Activated CD4-positive, alpha-beta T cell treated with anti-CD3 and anti-CD28 coated beads for 36 hours (primary cell): ENCODE measurements around the gene CDS2. TPM values are rescaled to one million over a fixed set of nuclear protein-coding genes. Genes with fewer than 3 reads are reported as not detected.
A peak's percentile ranks its signal among the peaks of the same experiment; 100 is the strongest.

Experiments used
- ATAC-seq: fragments of 200-7000 bp; cut with Tn5 transposase; one replicate; pipeline ENCODE4 v1.10.0; 2021; ENCODE audit warnings: mild to moderate bottlenecking, moderate library complexity
- CTCF ChIA-PET: fragments of 350-600 bp; sonication (Branson Sonifier 250); formaldehyde crosslinking; loops from one replicate; lab custom pipeline; 2021; ENCODE audit warnings: antibody characterized with exemption; lab: Charles Lee
- POLR2A ChIA-PET: fragments of 350-600 bp; sonication (Branson Sonifier 250); formaldehyde crosslinking; loops from one replicate; lab custom pipeline; 2021; ENCODE audit warnings: antibody characterized with exemption, inconsistent platforms; lab: Charles Lee
- DNase-seq: peaks from one replicate; pipeline ENCODE4 v3.0.0-alpha.2; 2020
- H3K27ac Mint-ChIP-seq: one replicate; pipeline ENCODE4 v1.8.0; 2021; ENCODE audit warnings: mixed read lengths
- H3K27me3 Mint-ChIP-seq: one replicate; pipeline ENCODE4 v1.8.0; 2021; ENCODE audit warnings: mixed read lengths
- H3K36me3 Mint-ChIP-seq: one replicate; pipeline ENCODE4 v1.8.0; 2021; ENCODE audit warnings: low read depth, mixed read lengths
- H3K4me1 Mint-ChIP-seq: one replicate; pipeline ENCODE4 v1.8.0; 2021; ENCODE audit warnings: mixed read lengths
- H3K4me3 Mint-ChIP-seq: one replicate; pipeline ENCODE4 v1.8.0; 2021; ENCODE audit warnings: mild to moderate bottlenecking, moderate library complexity, mixed read lengths
- H3K9me3 Mint-ChIP-seq: one replicate; pipeline ENCODE4 v1.8.0; 2021; ENCODE audit warnings: low read depth, mixed read lengths
- intact Hi-C, 2 experiments: fragments of 100-400 bp; cut with DNase I in 1 of 2; cut with micrococcal nuclease in 1 of 2; formaldehyde crosslinking; loops; one replicate each; pipeline versions ENCODE4 v1.14.2 to v1.15.1; 2022 to 2024; cut with DNase I, micrococcal nuclease
- total RNA-seq, 2 experiments: library from RNA; stranded (reverse); gene quantifications; one replicate each; pipeline ENCODE4 v1.2.3, GENCODE V29; 2021

The CDS2 gene
- total RNA-seq, 2 experiments from 2014 or later, result 34.3 to 41.3 TPM

DNA sequence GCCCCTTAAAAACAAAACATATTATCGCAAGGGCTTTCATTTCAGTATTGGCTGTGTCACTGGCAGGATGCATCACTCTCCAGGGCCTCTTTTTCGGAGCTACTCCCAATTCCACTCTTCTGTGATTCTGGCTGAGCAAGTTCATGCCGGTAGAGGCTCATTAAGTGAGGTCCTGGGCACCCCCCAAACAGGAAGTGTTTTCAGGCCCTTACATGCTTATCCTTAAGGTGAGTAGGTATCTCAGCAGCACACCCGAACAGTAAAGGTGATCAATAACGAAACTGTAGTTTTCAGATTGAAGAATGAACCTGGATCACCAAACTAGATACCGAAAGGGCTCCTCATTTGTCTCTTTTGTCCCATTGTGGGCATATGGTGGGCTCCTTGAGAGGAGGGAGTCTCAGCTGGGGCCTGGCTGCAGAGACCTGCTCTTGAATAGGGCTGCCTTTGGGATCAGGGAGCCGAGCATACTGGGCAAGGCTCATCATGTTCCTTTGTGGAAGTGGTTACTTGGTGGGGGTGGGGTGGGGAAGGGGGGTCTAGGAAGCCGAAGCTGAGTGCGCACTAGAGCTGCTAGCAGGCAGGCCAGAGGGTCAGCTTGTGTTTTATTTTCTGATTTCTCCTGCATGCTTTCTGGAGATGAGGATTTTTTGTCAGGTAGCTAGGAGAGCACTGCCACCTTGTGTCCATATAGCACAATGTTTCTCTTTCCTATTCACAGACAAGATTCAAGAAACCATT is 65.2 kb downstream of the CDS2 start:
- no peaks in the 10 kb centered on the region for H3K9me3 Mint-ChIP-seq
- ChIA-PET CTCF (interaction anchor here (0.6 to 4.8 kb wide), 21 partner anchors 9 to 879 kb away, joined by 3 to 104 read pairs (median 5); partner anchors contain the start of gene CDS2), POLR2A (interaction anchor here (0.7 to 2.4 kb wide), 5 partner anchors 14 to 72 kb away, joined by 3 to 18 read pairs (median 4); partner anchors contain the start of genes CDS2 and PCNA)
- H3K27me3 Mint-ChIP-seq, result no peaks in the 10 kb centered on the region
- DNase-seq (peak; percentile 46), ATAC-seq (peak; percentile 79)
- H3K4me1 Mint-ChIP-seq, result peaks cover 19% of the 10 kb centered on the region
- H3K4me3 Mint-ChIP-seq, result no peak overlapping the region
- H3K27ac Mint-ChIP-seq, result peak overlapping the region; percentile 80
- intact Hi-C loops, result loop anchor here (1.0 kb wide), 2 partner anchors 66 to 136 kb away; no protein-coding TSS in a partner anchor
- peaks cover 7% of the 10 kb centered on the region for H3K36me3 Mint-ChIP-seq

DNA sequence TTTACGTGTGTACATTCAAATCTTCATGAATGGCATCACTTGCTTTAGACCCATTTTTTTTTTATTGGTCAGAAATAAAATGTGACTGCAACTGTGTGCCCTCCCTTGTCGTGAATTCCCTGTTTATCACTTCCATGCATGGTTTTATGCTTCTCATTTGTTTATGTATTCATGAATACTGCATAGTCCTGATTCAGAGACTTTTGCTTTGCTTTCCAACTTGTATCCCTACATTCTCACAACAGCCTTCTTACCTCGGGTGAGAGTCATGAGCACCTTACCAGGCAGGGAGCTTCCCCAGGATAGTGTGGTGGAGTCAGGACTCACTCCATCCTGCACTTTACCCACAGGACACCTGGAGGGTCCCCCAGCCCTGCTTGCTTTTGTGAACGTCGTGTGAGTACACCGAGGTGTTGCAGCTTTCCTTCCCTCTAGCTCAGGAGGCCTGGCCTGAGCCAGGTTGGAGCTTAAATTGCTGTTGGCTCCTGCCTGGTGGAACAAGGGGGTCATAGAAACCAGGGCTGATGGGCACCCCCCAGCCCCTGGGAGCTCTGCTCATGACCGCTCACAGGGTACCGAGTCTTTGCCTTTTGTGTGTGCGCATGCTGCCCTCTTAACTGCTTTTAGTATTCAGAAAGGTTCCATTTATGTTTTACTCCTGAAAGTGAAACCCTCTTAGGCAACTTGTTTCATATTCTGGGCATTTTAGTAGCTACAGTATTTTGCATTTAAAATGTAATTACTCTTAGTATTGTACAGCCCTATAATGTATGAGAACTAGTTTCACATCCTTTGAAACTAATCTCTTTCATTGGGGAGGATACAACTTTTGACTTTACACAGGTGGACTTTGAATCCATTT is 66.0 kb downstream of the CDS2 start:
- ChIA-PET CTCF (interaction anchor here (0.6 to 4.8 kb wide), 23 partner anchors 10 to 433 kb away, joined by 3 to 104 read pairs (median 4); partner anchors contain the start of gene CDS2), POLR2A (interaction anchor here (0.7 to 2.4 kb wide), 5 partner anchors 13 to 73 kb away, joined by 3 to 18 read pairs (median 4); partner anchors contain the start of genes CDS2 and PCNA)
- ATAC-seq (no peak), DNase-seq (no peak)
- Mint-ChIP-seq H3K36me3 (peaks cover 7% of the 10 kb centered on the region), H3K27me3 (no peaks in the 10 kb centered on the region), H3K4me1 (peaks cover 19% of the 10 kb centered on the region), H3K9me3 (no peaks in the 10 kb centered on the region), H3K4me3 (no peak overlapping the region), H3K27ac (peak overlapping the region; percentile 80)
- intact Hi-C loops, result loop anchor here (1.0 kb wide), 2 partner anchors 66 to 136 kb away; no protein-coding TSS in a partner anchor

DNA sequence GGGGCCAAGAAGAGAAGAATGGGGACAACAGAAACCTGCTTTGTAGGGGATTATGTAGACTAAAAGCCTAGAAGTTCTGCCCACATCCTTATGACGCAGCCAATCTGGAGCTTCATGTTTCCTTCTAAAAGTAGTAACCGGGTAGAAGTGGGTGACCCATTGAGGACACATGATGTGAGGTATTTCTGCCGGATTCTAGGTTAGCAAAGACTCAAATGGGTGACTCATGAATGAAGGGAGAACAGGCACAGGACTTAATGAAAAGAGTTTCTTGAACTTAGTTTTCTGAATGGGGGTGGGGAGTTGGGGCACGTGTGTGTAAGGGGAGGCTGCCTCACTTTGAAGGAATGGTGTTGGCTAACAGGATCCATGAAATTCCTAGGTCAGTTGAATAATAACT is 68.8 kb downstream of the CDS2 start:
- peaks cover 12% of the 10 kb centered on the region for H3K36me3 Mint-ChIP-seq
- DNase-seq (no peak), ATAC-seq (no peak)
- H3K9me3 Mint-ChIP-seq, result no peaks in the 10 kb centered on the region
- no peaks in the 10 kb centered on the region for H3K27me3 Mint-ChIP-seq
- peaks cover 19% of the 10 kb centered on the region for H3K4me1 Mint-ChIP-seq
- no peak overlapping the region for H3K27ac Mint-ChIP-seq
- ChIA-PET CTCF (interaction anchor here (1.2 to 2.6 kb wide), 2 partner anchors 9 to 23 kb away, joined by 3 to 6 read pairs; no protein-coding TSS in a partner anchor), POLR2A (interaction anchor here (0.6 kb wide), 1 partner anchor 1086 kb away, joined by 3 read pairs; no protein-coding TSS in a partner anchor)
- no peak overlapping the region for H3K4me3 Mint-ChIP-seq
- intact Hi-C loops, result no loop called here

GRCh38 chr20:5196149-5196548 is 69.3 kb downstream of the CDS2 start:
- Mint-ChIP-seq H3K4me3 (no peak overlapping the region), H3K27me3 (no peaks in the 10 kb centered on the region), H3K36me3 (peaks cover 9% of the 10 kb centered on the region), H3K27ac (no peak overlapping the region), H3K4me1 (peaks cover 18% of the 10 kb centered on the region), H3K9me3 (no peaks in the 10 kb centered on the region)
- ATAC-seq, result no peak
- ChIA-PET CTCF (interaction anchor here (2.6 kb wide), 1 partner anchor 8 kb away, joined by 6 read pairs; no protein-coding TSS in a partner anchor), POLR2A (no interaction called here)
- intact Hi-C loops, result no loop called here
- no peak for DNase-seq

DNA sequence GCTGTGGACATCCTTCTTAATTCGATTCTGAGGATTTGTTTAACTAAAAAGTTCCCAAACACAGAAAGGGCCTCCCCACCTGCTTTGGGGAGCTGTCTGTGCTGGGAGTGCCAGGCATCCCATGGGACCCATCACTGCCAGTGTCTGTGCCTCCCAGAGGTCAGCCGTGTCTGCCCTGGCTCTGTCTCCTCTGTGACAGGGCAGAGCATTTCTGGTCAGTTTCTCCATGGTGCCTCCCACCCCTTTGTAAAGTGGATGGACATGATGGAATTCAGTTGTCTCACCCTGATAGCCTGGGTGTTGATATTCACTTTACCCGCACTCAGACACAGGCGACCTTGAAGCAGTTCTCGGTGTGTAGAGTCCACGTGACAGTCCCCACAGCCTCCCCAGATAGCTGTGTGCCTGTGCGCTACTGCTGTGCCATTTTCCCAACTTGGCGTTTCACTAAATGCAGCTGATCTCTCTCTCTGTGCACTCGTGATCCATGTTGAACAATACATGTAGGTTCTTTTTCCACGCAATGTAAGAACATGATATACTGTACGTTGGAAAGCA is 70.5 kb downstream of the CDS2 start:
- CTCF ChIA-PET, result no interaction called here

GRCh38 chr20:5197847-5198650 is 71.2 kb downstream of the CDS2 start:
- Mint-ChIP-seq H3K4me1 (peaks cover 2% of the 10 kb centered on the region), H3K27ac (no peak overlapping the region), H3K27me3 (no peaks in the 10 kb centered on the region), H3K9me3 (no peaks in the 10 kb centered on the region), H3K36me3 (peaks cover 5% of the 10 kb centered on the region), H3K4me3 (no peak overlapping the region)
- ChIA-PET POLR2A (no interaction called here), CTCF (no interaction called here)
- DNase-seq (no peak), ATAC-seq (no peak)
- intact Hi-C loops, result no loop called here

More for the DNA sequence above, 70.5 kb downstream of the CDS2 start:
- POLR2A ChIA-PET, result no interaction called here
- H3K36me3 Mint-ChIP-seq, result peaks cover 5% of the 10 kb centered on the region
- ATAC-seq (no peak), DNase-seq (no peak)
- H3K4me1 Mint-ChIP-seq, result peaks cover 8% of the 10 kb centered on the region
- no peak overlapping the region for H3K27ac Mint-ChIP-seq
- no peaks in the 10 kb centered on the region for H3K27me3 Mint-ChIP-seq
- H3K4me3 Mint-ChIP-seq, result no peak overlapping the region
- no peaks in the 10 kb centered on the region for H3K9me3 Mint-ChIP-seq
- intact Hi-C loops, result no loop called here

- Mint-ChIP-seq H3K9me3 (no peaks in the 10 kb centered on the region), H3K4me1 (no peaks in the 10 kb centered on the region), H3K4me3 (no peak overlapping the region), H3K27me3 (no peaks in the 10 kb centered on the region), H3K36me3 (peaks cover 5% of the 10 kb centered on the region), H3K27ac (no peak overlapping the region)
- ChIA-PET POLR2A (no interaction called here), CTCF (no interaction called here)
- intact Hi-C loops, result no loop called here
- no peak for ATAC-seq
- no peak for DNase-seq
These were observed 71.8 kb downstream of the CDS2 start for GRCh38 chr20:5198651-5198924.

DNA sequence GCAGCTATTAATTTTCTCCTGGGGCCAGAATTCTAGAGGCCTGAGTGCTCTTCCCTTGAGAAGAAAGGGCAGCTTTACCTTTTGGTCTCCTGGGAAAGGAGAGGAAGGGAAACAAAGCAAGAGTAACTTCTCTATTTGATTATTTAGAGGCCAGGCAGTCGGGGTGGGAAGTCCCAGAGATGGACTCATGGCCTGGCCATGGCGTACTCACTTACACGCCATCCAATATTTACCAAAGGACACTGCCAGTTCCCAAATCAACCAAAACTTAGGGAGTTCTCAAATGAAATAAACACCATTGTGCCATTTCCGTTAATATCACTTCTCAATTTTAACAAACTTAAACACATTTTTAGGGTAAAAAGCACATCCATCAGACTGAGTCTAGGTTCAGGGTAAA is 76.6 kb downstream of the CDS2 start:
- ATAC-seq, result no peak
- CTCF ChIA-PET, result interaction anchor here (0.6 to 10.5 kb wide), 7 partner anchors 8 to 617 kb away, joined by 3 to 106 read pairs (median 5); no protein-coding TSS in a partner anchor
- no peaks in the 10 kb centered on the region for H3K4me1 Mint-ChIP-seq
- intact Hi-C loops, result no loop called here
- no peak for DNase-seq
- H3K4me3 Mint-ChIP-seq, result no peak overlapping the region
- no peaks in the 10 kb centered on the region for H3K27me3 Mint-ChIP-seq
- H3K27ac Mint-ChIP-seq, result no peak overlapping the region
- H3K36me3 Mint-ChIP-seq, result peaks cover 2% of the 10 kb centered on the region
- POLR2A ChIA-PET, result no interaction called here
- H3K9me3 Mint-ChIP-seq, result no peaks in the 10 kb centered on the region

- no peak overlapping the region for H3K4me3 Mint-ChIP-seq
- H3K36me3 Mint-ChIP-seq, result peaks cover under 1% of the 10 kb centered on the region
- intact Hi-C loops, result loop anchor here (1.0 kb wide), 2 partner anchors 18 to 243 kb away; no protein-coding TSS in a partner anchor
- no peaks in the 10 kb centered on the region for H3K9me3 Mint-ChIP-seq
- no peak overlapping the region for H3K27ac Mint-ChIP-seq
- peak; percentile 100 for ATAC-seq
- H3K27me3 Mint-ChIP-seq, result no peaks in the 10 kb centered on the region
- no peaks in the 10 kb centered on the region for H3K4me1 Mint-ChIP-seq
- peak; percentile 83 for DNase-seq
- ChIA-PET CTCF (interaction anchor here (0.6 to 10.5 kb wide), 19 partner anchors 8 to 868 kb away, joined by 3 to 106 read pairs (median 4); no protein-coding TSS in a partner anchor), POLR2A (interaction anchor here (0.6 kb wide), 1 partner anchor 13 kb away, joined by 5 read pairs; no protein-coding TSS in a partner anchor)
These were observed 78.8 kb downstream of the CDS2 start for GRCh38 chr20:5205348-5206210.

DNA sequence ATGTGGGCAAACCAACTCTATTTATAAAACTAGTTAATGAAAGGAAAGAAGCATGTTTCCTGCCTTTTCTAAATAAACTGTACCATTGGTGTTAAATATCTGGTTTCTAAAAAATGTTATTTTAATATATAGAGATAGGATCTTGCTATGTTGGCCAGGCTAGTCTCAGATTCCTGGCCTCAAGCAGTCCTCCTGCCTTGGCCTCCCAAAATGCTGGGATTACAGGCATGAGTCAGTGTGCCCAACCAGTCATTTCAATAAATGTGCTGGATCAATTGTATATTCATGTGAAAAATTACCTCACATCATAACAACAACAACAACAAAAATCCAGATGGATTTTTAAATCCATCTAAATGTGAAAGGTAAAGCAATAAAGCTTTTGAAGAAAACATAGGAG is 80.3 kb downstream of the CDS2 start:
- Mint-ChIP-seq H3K27me3 (no peaks in the 10 kb centered on the region), H3K36me3 (no peaks in the 10 kb centered on the region), H3K4me1 (no peaks in the 10 kb centered on the region), H3K27ac (no peak overlapping the region), H3K4me3 (no peak overlapping the region), H3K9me3 (no peaks in the 10 kb centered on the region)
- no peak for ATAC-seq
- intact Hi-C loops, result no loop called here
- ChIA-PET POLR2A (no interaction called here), CTCF (interaction anchor here (0.5 to 10.5 kb wide), 7 partner anchors 9 to 611 kb away, joined by 3 to 106 read pairs (median 5); no protein-coding TSS in a partner anchor)
- DNase-seq, result no peak
